A673 (cell line): ENCODE measurements around the gene SCAF1. TPM values are rescaled to one million over a fixed set of nuclear protein-coding genes. Genes with fewer than 3 reads are reported as not detected.

Experiments used
- BruUV-seq: library from RNA; stranded (reverse); fragments of 400-500 nt; replicated peaks from 2 replicates; lab custom pipeline; 2021; lab: Mats Ljungman, UMichigan
- CTCF ChIA-PET: fragments of 300-600 bp; sonication (Branson Sonifier 250); formaldehyde crosslinking; loops from one replicate; lab custom pipeline; 2022; ENCODE audit warnings: antibody characterized with exemption; lab: Charles Lee
- POLR2A ChIA-PET: fragments of 300-600 bp; sonication (Branson Sonifier 250); formaldehyde crosslinking; loops from one replicate; lab custom pipeline; 2022; ENCODE audit warnings: antibody characterized with exemption; ENCODE audit not compliant: low non-redundant PET; lab: Charles Lee
- DNase-seq: peaks from one replicate; pipeline ENCODE4 v3.0.0-alpha.2; 2015; ENCODE audit warnings: low spot score
- H3K27ac ChIP-seq: fragments of 200-600 bp; sonication (generic); 2 replicates; pipeline ENCODE4 v1.5.1; 2016; ENCODE audit warnings: mixed run types, low read depth, mild to moderate bottlenecking, mixed read lengths, antibody characterized with exemption, low read length; ENCODE audit not compliant: poor library complexity, severe bottlenecking
- H3K27me3 ChIP-seq: fragments of 200-600 bp; sonication (generic); replicated peaks from 2 replicates; pipeline ENCODE4 v1.6.1; 2017; ENCODE audit warnings: mixed run types, low read depth, mild to moderate bottlenecking, mixed read lengths, antibody characterized with exemption, low read length; ENCODE audit not compliant: insufficient read depth, poor library complexity
- H3K36me3 ChIP-seq: fragments of 200-600 bp; sonication (generic); 2 replicates; pipeline ENCODE4 v1.6.1; 2016; ENCODE audit warnings: mixed run types, mild to moderate bottlenecking, mixed read lengths, antibody characterized with exemption, low read length; ENCODE audit not compliant: insufficient read depth, poor library complexity, severe bottlenecking
- H3K4me1 ChIP-seq: fragments of 200-600 bp; sonication (generic); 2 replicates; pipeline ENCODE4 v1.6.1; 2017; ENCODE audit warnings: mixed run types, mild to moderate bottlenecking, mixed read lengths, antibody characterized with exemption, low read length; ENCODE audit not compliant: insufficient read depth, poor library complexity, severe bottlenecking
- H3K4me3 ChIP-seq: fragments of 200-600 bp; sonication (generic); 2 replicates; pipeline ENCODE4 v1.5.1; 2016; ENCODE audit warnings: low read depth, mixed run types, mild to moderate bottlenecking, mixed read lengths, low read length; ENCODE audit not compliant: poor library complexity, severe bottlenecking
- H3K9me3 ChIP-seq: fragments of 200-600 bp; sonication (generic); 2 replicates; pipeline ENCODE4 v1.6.1; 2016; ENCODE audit warnings: mixed run types, low read depth, mild to moderate bottlenecking, mixed read lengths, antibody characterized with exemption, low read length; ENCODE audit not compliant: poor library complexity, severe bottlenecking
- CTCF ChIP-seq: fragments of 300-800, 200-600 bp; sonication (generic); conservative IDR thresholded peaks from 2 replicates; pipeline ENCODE4 v1.5.1; 2017; ENCODE audit warnings: low read depth, mild to moderate bottlenecking, antibody characterized with exemption, low read length, moderate library complexity, mixed read lengths
- EZH2 ChIP-seq: fragments of 200-600 bp; sonication (generic); IDR thresholded peaks from 2 replicates; pipeline ENCODE4 v1.6.1; 2017; ENCODE audit warnings: borderline replicate concordance, low read depth, mild to moderate bottlenecking, mixed read lengths, antibody characterized with exemption, low read length; ENCODE audit not compliant: poor library complexity, severe bottlenecking
- intact Hi-C: fragments of 100-400 bp; cut with micrococcal nuclease; formaldehyde crosslinking; loops from one replicate; pipeline ENCODE4 v1.10.0; 2022; ENCODE audit not compliant: unreplicated experiment
- total RNA-seq: library from RNA; stranded (reverse); gene quantifications from 2 replicates; pipeline ENCODE4 v1.2.3, GENCODE V29; 2021

The SCAF1 gene
- total RNA-seq, 1 experiment from 2014 or later: 98.2 TPM

- Histone ChIP-seq H3K27ac (peak overlapping the region; percentile 98), H3K4me3 (peak overlapping the region; percentile 81), H3K36me3 (peaks cover 13% of the 10 kb centered on the region), H3K4me1 (peaks cover 37% of the 10 kb centered on the region), H3K9me3 (no peaks in the 10 kb centered on the region), H3K27me3 (no peaks in the 10 kb centered on the region)
- peak; percentile 100 for DNase-seq
- CTCF ChIA-PET: interaction anchor here (0.7 to 1.1 kb wide), 2 partner anchors 12 to 172 kb away, joined by 3 to 4 read pairs; no protein-coding TSS in a partner anchor
- BruUV-seq: no TSS peak
- intact Hi-C loops: loop anchor here (5.0 kb wide), 2 partner anchors 85 to 105 kb away; partner anchors contain the start of gene PRR12
- TF ChIP-seq EZH2: no peak
- no peak for TF ChIP-seq CTCF
- POLR2A ChIA-PET: interaction anchor here (0.6 to 1.0 kb wide), 3 partner anchors 35 to 192 kb away, joined by 4 to 6 read pairs (median 5); partner anchors contain the start of gene SCAF1
Observed at GRCh38 chr19:49676784-49677230, 34.8 kb downstream of the SCAF1 start.

- CTCF ChIA-PET: interaction anchor here (0.7 to 1.1 kb wide), 2 partner anchors 13 to 172 kb away, joined by 3 to 4 read pairs; no protein-coding TSS in a partner anchor
- Histone ChIP-seq H3K36me3 (peaks cover 15% of the 10 kb centered on the region), H3K27me3 (no peaks in the 10 kb centered on the region), H3K4me1 (peaks cover 32% of the 10 kb centered on the region), H3K4me3 (peak within 1 kb of the TSS; percentile 81), H3K9me3 (no peaks in the 10 kb centered on the region), H3K27ac (peak within 1 kb of the TSS; percentile 98)
- TF ChIP-seq CTCF (no peak), EZH2 (no peak)
- peak; percentile 68 for DNase-seq
- POLR2A ChIA-PET: interaction anchor here (0.8 to 1.0 kb wide), 2 partner anchors 36 to 193 kb away, joined by 4 to 5 read pairs; partner anchors contain the start of gene SCAF1
- intact Hi-C loops: loop anchor here (5.0 kb wide), 2 partner anchors 85 to 105 kb away; partner anchors contain the start of gene PRR12
- no TSS peak for BruUV-seq
Observed at GRCh38 chr19:49677231-49677900, 35.4 kb downstream of the SCAF1 start, which contains the start of gene PRMT1. Gene PRMT1 (plus strand): TSS chr19:49677271. CDS start chr19:49677281, 10 bp downstream.

GRCh38 chr19:49677901-49678674 lies 36.1 kb downstream of the SCAF1 start:
- H3K27ac ChIP-seq: peak overlapping the region; percentile 98
- TF ChIP-seq CTCF: peak; percentile 77
- no peak for TF ChIP-seq EZH2
- intact Hi-C loops: loop anchor here (5.0 kb wide), 2 partner anchors 86 to 106 kb away; partner anchors contain the start of gene PRR12
- H3K9me3 ChIP-seq: no peaks in the 10 kb centered on the region
- peak overlapping the region; percentile 81 for H3K4me3 ChIP-seq
- H3K4me1 ChIP-seq: peaks cover 29% of the 10 kb centered on the region
- ChIA-PET CTCF (interaction anchor here (0.5 kb wide), 1 partner anchor 288 kb away, joined by 3 read pairs; no protein-coding TSS in a partner anchor), POLR2A (no interaction called here)
- H3K27me3 ChIP-seq: no peaks in the 10 kb centered on the region
- DNase-seq: peak; percentile 89
- BruUV-seq: TSS peak; percentile 60
- peaks cover 22% of the 10 kb centered on the region for H3K36me3 ChIP-seq
